Neural cell (in vitro differentiated cells): ENCODE results near the gene MRC2.

ENCODE experiments used
- MXI1 ChIP-seq: fragments of 450-650 bp; conservative IDR thresholded peaks from 2 replicates; pipeline ENCODE4 v1.6.1; 2014; ENCODE audit warnings: antibody characterized with exemption, mild to moderate bottlenecking; ENCODE audit not compliant: poor library complexity, severe bottlenecking
- TF ChIP-seq, protein P1 (sequence below): fragments of 450-650 bp; IDR thresholded peaks from 2 replicates; pipeline ENCODE4 v1.5.1; 2014; ENCODE audit warnings: antibody characterized with exemption, mild to moderate bottlenecking, moderate library complexity; ENCODE audit not compliant: poor library complexity, severe bottlenecking

DNA sequence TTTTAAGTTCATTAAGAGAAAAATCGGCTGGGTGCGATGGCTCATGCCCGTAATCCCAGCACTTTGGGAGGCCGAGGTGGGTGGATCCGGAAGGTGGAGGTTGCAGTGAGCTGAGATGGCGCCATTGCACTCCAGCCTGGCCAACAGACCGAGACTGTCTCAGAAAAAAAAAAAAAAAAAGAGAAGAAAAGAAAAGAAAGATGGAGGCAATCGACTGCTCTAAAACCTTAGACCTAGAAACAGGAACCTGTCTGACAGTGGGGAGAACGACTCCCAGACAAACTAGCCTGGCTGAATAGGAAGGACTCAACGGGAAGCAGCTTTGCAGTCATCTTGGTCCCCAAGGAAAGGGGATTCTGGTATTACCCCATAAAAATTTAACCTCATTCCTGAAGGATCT, 13.7 kb downstream of the MRC2 start:
- TF ChIP-seq, protein P1, sequence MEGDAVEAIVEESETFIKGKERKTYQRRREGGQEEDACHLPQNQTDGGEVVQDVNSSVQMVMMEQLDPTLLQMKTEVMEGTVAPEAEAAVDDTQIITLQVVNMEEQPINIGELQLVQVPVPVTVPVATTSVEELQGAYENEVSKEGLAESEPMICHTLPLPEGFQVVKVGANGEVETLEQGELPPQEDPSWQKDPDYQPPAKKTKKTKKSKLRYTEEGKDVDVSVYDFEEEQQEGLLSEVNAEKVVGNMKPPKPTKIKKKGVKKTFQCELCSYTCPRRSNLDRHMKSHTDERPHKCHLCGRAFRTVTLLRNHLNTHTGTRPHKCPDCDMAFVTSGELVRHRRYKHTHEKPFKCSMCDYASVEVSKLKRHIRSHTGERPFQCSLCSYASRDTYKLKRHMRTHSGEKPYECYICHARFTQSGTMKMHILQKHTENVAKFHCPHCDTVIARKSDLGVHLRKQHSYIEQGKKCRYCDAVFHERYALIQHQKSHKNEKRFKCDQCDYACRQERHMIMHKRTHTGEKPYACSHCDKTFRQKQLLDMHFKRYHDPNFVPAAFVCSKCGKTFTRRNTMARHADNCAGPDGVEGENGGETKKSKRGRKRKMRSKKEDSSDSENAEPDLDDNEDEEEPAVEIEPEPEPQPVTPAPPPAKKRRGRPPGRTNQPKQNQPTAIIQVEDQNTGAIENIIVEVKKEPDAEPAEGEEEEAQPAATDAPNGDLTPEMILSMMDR: no peak
- no peak for TF ChIP-seq MXI1
